Transverse colon (tissue), 4 donors: Measurements from ENCODE around the gene TNNI2. TPM values are rescaled to one million over a fixed set of nuclear protein-coding genes. Genes with fewer than 3 reads are reported as not detected.

Experiments used
- DNase-seq: peaks from one replicate; pipeline ENCODE4 v3.0.0-alpha.2; 2019
- H3K27ac ChIP-seq, 4 donors: fragments of 200-600 bp; sonication (generic); 2 replicates each; pipeline ENCODE4 v1.5.1; 2016 to 2018; ENCODE audit warnings: inconsistent platforms in 4 of 4
- H3K27me3 ChIP-seq: fragments of 200-600 bp; sonication (generic); 2 replicates; pipeline ENCODE4 v1.5.1; 2017; ENCODE audit warnings: inconsistent platforms
- H3K36me3 ChIP-seq, 4 donors: fragments of 200-600 bp; sonication (generic); 2 replicates each; pipeline ENCODE4 v1.5.1; 2017 to 2019; ENCODE audit warnings: inconsistent platforms in 4 of 4
- H3K4me1 ChIP-seq, 4 donors: fragments of 200-600 bp; sonication (generic); 2 replicates each; pipeline ENCODE4 v1.5.1; 2017 to 2020; ENCODE audit warnings: inconsistent platforms in 4 of 4
- H3K4me3 ChIP-seq, 4 donors: fragments of 200-600 bp; sonication (generic); 1 replicate in 1 of 4; 2 replicates in 3 of 4; pipeline versions ENCODE4 v1.5.1 to v1.6.1; 2017 to 2019; ENCODE audit warnings: inconsistent platforms in 4 of 4
- H3K9me3 ChIP-seq, 2 donors: fragments of 200-600 bp; sonication (generic); 2 replicates each; pipeline ENCODE4 v1.5.1; 2017 to 2019; ENCODE audit warnings: inconsistent platforms in 2 of 2
- CTCF ChIP-seq, 5 experiments: fragments of 200-600 bp in 3 of 5; fragments of 450-650 bp in 2 of 5; sonication (generic) in 3 of 5; IDR thresholded peaks; 1 replicate in 2 of 5; 2 replicates in 3 of 5; pipeline ENCODE4 v1.5.1; 2016 to 2017; ENCODE audit warnings: antibody characterized with exemption in 5 of 5, inconsistent platforms in 3 of 5, mild to moderate bottlenecking in 2 of 5, moderate library complexity in 1 of 5
- EP300 ChIP-seq: sonication (generic); formaldehyde crosslinking; IDR thresholded peaks from one replicate; pipeline ENCODE4 v1.6.1; 2017; ENCODE audit warnings: antibody characterized with exemption, low read depth
- POLR2A ChIP-seq: fragments of 450-650 bp; IDR thresholded peaks from one replicate; pipeline ENCODE4 v1.6.1; 2016; ENCODE audit warnings: antibody characterized with exemption, mild to moderate bottlenecking, moderate library complexity
- POLR2AphosphoS5 ChIP-seq, 3 donors: sonication (generic); formaldehyde crosslinking; IDR thresholded peaks; one replicate each; pipeline ENCODE4 v1.6.1; 2016; ENCODE audit warnings: antibody characterized with exemption in 3 of 3
- WGBS, 2 donors: methylation state at CpG; one replicate each; pipeline ENCODE4 v1.1.5; 2018; ENCODE audit warnings: low coverage in 1 of 2; 5-methylcytosine and 5-hydroxymethylcytosine counted together
- in situ Hi-C, 4 donors: fragments of 200-750 bp; cut with MboI; loops; one replicate each; pipeline versions ENCODE4 v1.15.0 to v1.15.1; 2017; ENCODE audit warnings: low sequenced_read_pairs in 3 of 4, low pct_ligation_motif_present in 1 of 4, low pct_unique_long_range_greater_than_20kb in 1 of 4
- intact Hi-C: fragments of 100-400 bp; cut with DNase I; formaldehyde crosslinking; loops from one replicate; pipeline ENCODE4 v1.15.1; 2023; ENCODE audit warnings: low total_unique reads
- total RNA-seq, 4 donors: library from RNA; depleted of rRNA; stranded (reverse); fragments of >200 nt; gene quantifications; one replicate each; pipeline ENCODE4 v1.1.0, GENCODE V29; 2016

Gene TNNI2
- total RNA-seq, 4 donors from 2014 or later = 3.5 to 35.9 TPM; not detected in 2

DNA sequence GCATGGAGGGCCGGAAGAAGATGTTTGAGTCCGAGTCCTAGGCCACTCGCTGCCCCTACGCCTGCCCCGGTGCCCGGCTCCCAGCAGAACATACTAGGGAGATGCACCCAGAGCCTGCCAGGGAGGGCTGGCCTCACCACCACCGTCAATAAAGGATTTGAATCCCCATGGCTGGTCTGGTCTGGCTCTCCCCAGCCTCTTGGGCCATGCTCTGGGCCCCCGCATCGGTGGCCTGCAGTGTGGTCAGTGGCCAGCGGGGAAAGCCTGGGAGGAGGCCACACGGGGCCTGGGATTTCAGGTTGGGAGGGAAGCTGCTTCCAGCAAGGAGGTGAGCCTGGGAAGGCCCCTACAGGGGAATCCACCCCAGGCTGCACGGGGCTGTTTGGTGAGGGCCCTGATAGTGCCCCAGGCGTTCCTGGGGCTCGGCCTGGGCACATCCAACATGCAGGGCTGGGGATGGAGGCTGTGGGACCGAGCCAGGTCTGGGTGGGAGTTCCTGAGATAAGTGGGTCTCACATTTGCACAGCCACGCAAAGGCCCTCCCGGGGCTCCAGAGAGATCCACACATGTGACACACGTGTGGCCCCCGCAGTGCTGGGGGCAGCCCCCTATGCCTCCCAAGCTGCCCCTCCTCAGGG, 2.8 kb downstream of the TNNI2 start:
- H3K36me3 ChIP-seq = no peaks in the 10 kb centered on the region
- intact Hi-C loops = no loop called here
- DNase-seq = no peak
- H3K4me1 ChIP-seq = peaks cover 0 to 16% (median 8%) of the 10 kb centered on the region in 4 donors
- in situ Hi-C loops = no loop called here
- no peak overlapping the region for H3K4me3 ChIP-seq
- no peak overlapping the region for H3K27ac ChIP-seq
- TF ChIP-seq CTCF (IDR thresholded peaks at IDR 0.05) = no peak
- TF ChIP-seq EP300 = no peak
- TF ChIP-seq POLR2A = no peak
- TF ChIP-seq POLR2AphosphoS5 (IDR thresholded peaks at IDR 0.05) = no peak
- H3K9me3 ChIP-seq = no peaks in the 10 kb centered on the region
- 88% methylated on average over 14 of the region's 19 CpGs; no CpG with 5 or more reads in 1 of the 2 donors for WGBS, 2 donors
- H3K27me3 ChIP-seq = no peaks in the 10 kb centered on the region

DNA sequence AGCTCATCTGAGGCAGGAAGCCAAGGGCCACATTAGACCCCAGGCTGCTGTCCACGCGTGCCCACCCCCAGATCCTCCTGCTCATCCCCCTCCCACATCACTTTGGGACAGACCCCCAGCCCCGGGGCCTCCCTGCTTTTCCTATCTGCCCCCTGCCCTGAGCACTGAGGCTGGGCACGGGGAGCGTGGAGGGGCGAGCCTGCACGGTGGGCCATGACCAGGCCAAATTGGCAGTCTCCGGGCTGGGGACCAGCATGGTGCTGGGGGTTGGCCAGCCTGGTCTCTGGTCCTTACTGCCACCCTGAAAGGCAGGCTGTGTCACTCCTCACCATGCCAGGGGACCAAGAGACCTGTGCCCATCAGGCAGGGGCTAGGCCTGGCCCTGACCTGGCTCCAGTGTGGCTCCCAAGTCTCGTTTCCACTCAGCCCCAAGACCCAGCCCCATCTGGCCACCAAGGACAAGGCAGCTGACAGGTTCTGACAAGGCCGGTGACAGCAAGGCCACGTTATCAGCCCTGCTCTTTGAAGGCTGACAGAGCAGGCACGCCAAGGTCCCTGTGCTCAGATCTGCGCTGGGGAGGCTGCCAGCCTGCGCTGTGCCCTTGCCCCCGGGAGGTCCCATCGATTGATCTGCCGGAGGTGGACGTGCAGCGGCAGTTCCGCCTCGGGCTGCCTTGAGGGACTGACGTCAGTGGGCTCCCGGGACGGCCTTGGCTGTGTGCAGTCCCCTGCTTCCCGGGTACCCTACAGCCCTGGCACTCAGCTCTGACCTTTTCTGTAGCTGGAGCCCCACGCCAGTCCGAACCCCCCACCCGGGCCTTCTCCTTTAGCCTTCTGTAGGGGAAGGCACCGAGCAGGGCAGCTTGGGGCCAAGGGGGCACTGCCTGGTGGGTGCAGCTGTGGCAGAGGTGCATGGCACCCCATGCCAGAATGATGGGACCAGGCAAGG, 3.6 kb downstream of the TNNI2 start:
- no peak for DNase-seq
- in situ Hi-C loops = no loop called here
- intact Hi-C loops = no loop called here
- Histone ChIP-seq H3K4me3 (no peak overlapping the region), H3K36me3 (no peaks in the 10 kb centered on the region), H3K4me1 (peaks cover 0 to 16% (median 8%) of the 10 kb centered on the region in 4 donors), H3K27me3 (no peaks in the 10 kb centered on the region), H3K27ac (no peak overlapping the region), H3K9me3 (no peaks in the 10 kb centered on the region)
- 93% methylated on average over 25 of the region's 29 CpGs; no CpG with 5 or more reads in 1 of the 2 donors for WGBS, 2 donors
- no peak for TF ChIP-seq POLR2AphosphoS5 (IDR thresholded peaks at IDR 0.05)
- TF ChIP-seq EP300 = no peak
- no peak for TF ChIP-seq CTCF (IDR thresholded peaks at IDR 0.05)

- Histone ChIP-seq H3K36me3 (no peaks in the 10 kb centered on the region), H3K4me1 (peaks cover 0 to 12% (median 5%) of the 10 kb centered on the region in 4 donors), H3K27me3 (no peaks in the 10 kb centered on the region), H3K27ac (no peak overlapping the region), H3K4me3 (no peak overlapping the region), H3K9me3 (no peaks in the 10 kb centered on the region)
- in situ Hi-C loops = no loop called here
- intact Hi-C loops = no loop called here
- 76 to 100% methylated on average over 3 to 10 of the region's 11 CpGs for WGBS, 2 donors
- TF ChIP-seq POLR2A = no peak
- TF ChIP-seq EP300 = no peak
- TF ChIP-seq CTCF (IDR thresholded peaks at IDR 0.05) = no peak
- no peak for TF ChIP-seq POLR2AphosphoS5 (IDR thresholded peaks at IDR 0.05)
- no peak for DNase-seq
Measured at GRCh38 chr11:1843098-1843473, 4.3 kb downstream of the TNNI2 start.

DNA sequence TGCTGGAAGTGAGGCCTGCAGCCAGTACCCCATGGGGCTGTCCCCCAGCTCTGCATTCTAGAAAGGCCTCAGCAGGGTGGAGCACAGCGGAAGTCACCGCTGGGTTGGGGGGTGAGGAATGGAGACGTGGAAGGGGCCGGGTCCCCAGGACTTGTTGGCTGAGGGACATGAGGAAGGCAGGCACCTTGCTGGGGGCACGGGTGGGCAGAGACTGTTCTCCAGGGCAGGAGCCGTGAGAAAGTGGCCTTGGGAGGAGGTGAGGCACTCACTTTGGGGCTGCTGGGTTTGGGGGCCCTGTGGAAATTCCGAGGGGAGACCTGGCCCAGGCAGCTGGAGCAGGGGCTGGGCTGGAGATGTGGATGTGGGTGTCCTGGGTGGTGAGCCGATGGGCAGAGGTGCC, 5.0 kb downstream of the TNNI2 start:
- H3K27ac ChIP-seq = peak overlapping the region in 1 of 4 donors; percentile 2
- intact Hi-C loops (no loop called here), in situ Hi-C loops (no loop called here)
- no peaks in the 10 kb centered on the region for H3K36me3 ChIP-seq
- WGBS, 2 donors = 87 to 92% methylated on average over 4 to 8 of the region's 8 CpGs
- no peak for TF ChIP-seq CTCF (IDR thresholded peaks at IDR 0.05)
- no peak for TF ChIP-seq POLR2A
- TF ChIP-seq EP300 = no peak
- TF ChIP-seq POLR2AphosphoS5 (IDR thresholded peaks at IDR 0.05) = no peak
- H3K4me3 ChIP-seq = no peak overlapping the region
- H3K9me3 ChIP-seq = no peaks in the 10 kb centered on the region
- DNase-seq = no peak
- no peaks in the 10 kb centered on the region for H3K27me3 ChIP-seq
- peaks cover 0 to 12% (median 5%) of the 10 kb centered on the region in 4 donors for H3K4me1 ChIP-seq
